ENCODE data around the gene RHBDL3. TPM values are rescaled to one million over a fixed set of nuclear protein-coding genes. Genes with fewer than 3 reads are reported as not detected.

Gene RHBDL3
- total RNA-seq, 1 experiment from 2014 or later: 13.2 TPM

DNA sequence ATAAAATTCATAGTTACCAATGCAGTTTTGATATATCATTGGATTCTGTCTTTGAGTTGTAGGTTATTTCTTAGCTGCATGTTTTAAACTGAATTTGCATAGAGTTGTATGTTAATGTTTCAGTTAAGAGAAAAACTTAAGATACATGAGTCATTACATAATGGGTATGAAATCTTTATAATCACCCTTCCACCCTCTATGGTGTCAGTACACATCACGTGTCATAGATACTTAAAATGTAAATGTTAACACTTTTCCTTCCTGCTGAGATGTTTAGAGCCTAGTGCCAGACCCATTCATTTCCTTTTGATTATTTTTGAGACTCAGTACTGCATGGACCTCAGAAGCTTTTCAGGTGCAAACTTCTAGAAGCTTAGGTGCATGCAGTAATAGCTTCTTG, 104.8 kb downstream of the RHBDL3 start (continued):
- TF ChIP-seq FOXP1 (CRISPR knock-in tag; IDR thresholded peaks at IDR 0.05; ENCODE audit: borderline replicate concordance) (no peak), NFATC4 (CRISPR knock-in tag; IDR thresholded peaks at IDR 0.05) (no peak)

Small RNA genes lying within 50 kb of the gene (microRNA-seq; reads per million reads assigned to microRNA genes)
- gene MIR632 (ENCODE audit: borderline number of aligned reads): not detected

Other genes with a start within 250 kb of the RHBDL3 start
- gene RHOT1, start 123.3 kb upstream of the RHBDL3 start, total RNA-seq (2021): 28.9 to 32.8 TPM (median 32.4 TPM) in 3 replicates
- 35.5 to 49.4 TPM (median 35.5 TPM) in 3 replicates for gene C17orf75, start 76.3 kb downstream of the RHBDL3 start, total RNA-seq (2021)
- 188 to 223 TPM (median 201 TPM) in 3 replicates for gene ZNF207, start 84.3 kb downstream of the RHBDL3 start, total RNA-seq (2021)
- 133 to 155 TPM (median 146 TPM) in 3 replicates for gene PSMD11, start 178.7 kb downstream of the RHBDL3 start, total RNA-seq (2021)
- gene CDK5R1, start 221.2 kb downstream of the RHBDL3 start, total RNA-seq (2021): 9.0 to 9.9 TPM (median 9.2 TPM) in 3 replicates